Measurements from ENCODE around the gene TTC13. TPM values are rescaled to one million over a fixed set of nuclear protein-coding genes. Genes with fewer than 3 reads are reported as not detected.

Gene TTC13
- total and polyA plus RNA-seq, 3 donors from 2014 or later = 7.5 to 18.5 (median 10.2) TPM

GRCh38 chr1:230868736-230869385, 109.8 kb downstream of the TTC13 start:
- TF ChIP-seq CTCF (IDR thresholded peaks at IDR 0.05) (no peak), POLR2A (IDR thresholded peaks at IDR 0.05) (no peak)
- Histone ChIP-seq H3K36me3 (ENCODE audit: low read depth, missing control alignments) (no peaks in the 10 kb centered on the region), H3K4me1 (peaks cover 17% of the 10 kb centered on the region), H3K9me3 (no peaks in the 10 kb centered on the region), H3K27ac (peak overlapping the region; percentile 77 to 79), H3K4me3 (peak overlapping the region; percentile 87 to 89), H3K27me3 (no peaks in the 10 kb centered on the region)
- intact Hi-C loops (cut with DNase I; ENCODE audit: low total_unique reads) = no loop called here
- peak; percentile 55 for DNase-seq
- 2 to 3% methylated on average over 21 to 39 of the region's 40 CpGs for WGBS, 2 donors

GRCh38 chr1:230867903-230868735, 110.5 kb downstream of the TTC13 start, which contains the start of gene C1orf198:
C1orf198 (minus strand) TSS chr1:230868521; CDS start chr1:230868512, 9 bp downstream.
- Histone ChIP-seq H3K4me3 (peak within 1 kb of the TSS; percentile 87 to 89), H3K9me3 (no peaks in the 10 kb centered on the region), H3K27ac (peak within 1 kb of the TSS; percentile 77 to 79), H3K36me3 (ENCODE audit: low read depth, missing control alignments) (no peaks in the 10 kb centered on the region), H3K4me1 (peaks cover 17% of the 10 kb centered on the region), H3K27me3 (no peaks in the 10 kb centered on the region)
- intact Hi-C loops (cut with DNase I; ENCODE audit: low total_unique reads) = no loop called here
- 0 to 1% methylated on average over 50 to 60 of the region's 96 CpGs for WGBS, 2 donors
- TF ChIP-seq POLR2A (IDR thresholded peaks at IDR 0.05) = no peak
- no peak for TF ChIP-seq CTCF (IDR thresholded peaks at IDR 0.05)
- peak; percentile 77 for DNase-seq

- H3K4me1 ChIP-seq = peaks cover 17% of the 10 kb centered on the region
- no peaks in the 10 kb centered on the region for H3K9me3 ChIP-seq
- peak overlapping the region; percentile 56 to 79 for H3K27ac ChIP-seq
- intact Hi-C loops (cut with DNase I; ENCODE audit: low total_unique reads) = no loop called here
- WGBS, 2 donors = 10 to 11% methylated on average over 17 of the region's 17 CpGs
- DNase-seq = no peak
- H3K4me3 ChIP-seq = peak overlapping the region; percentile 87 to 89
- H3K36me3 ChIP-seq (ENCODE audit: low read depth, missing control alignments) = no peaks in the 10 kb centered on the region
- TF ChIP-seq POLR2A (IDR thresholded peaks at IDR 0.05) (no peak), CTCF (IDR thresholded peaks at IDR 0.05) (no peak)
- H3K27me3 ChIP-seq = no peaks in the 10 kb centered on the region
These were observed 111.4 kb downstream of the TTC13 start for GRCh38 chr1:230867101-230867902.

GRCh38 chr1:230866171-230867070, 112.2 kb downstream of the TTC13 start:
- Histone ChIP-seq H3K9me3 (no peaks in the 10 kb centered on the region), H3K36me3 (ENCODE audit: low read depth, missing control alignments) (no peaks in the 10 kb centered on the region), H3K27ac (peak overlapping the region in 1 of 2 donors; percentile 79), H3K27me3 (no peaks in the 10 kb centered on the region), H3K4me3 (no peak overlapping the region), H3K4me1 (peaks cover 17% of the 10 kb centered on the region)
- no peak for DNase-seq
- intact Hi-C loops (cut with DNase I; ENCODE audit: low total_unique reads) = no loop called here
- WGBS, 2 donors = 66 to 69% methylated on average over 9 of the region's 9 CpGs
- TF ChIP-seq CTCF (IDR thresholded peaks at IDR 0.05) = no peak
- TF ChIP-seq POLR2A (IDR thresholded peaks at IDR 0.05) = no peak

Measured in testis (tissue), 3 donors.